OCI-LY3 (cell line): ENCODE data around the gene CAMTA1.

Experiments used
- CTCF ChIP-seq: fragments of 200-600, 300-600 bp; sonication (generic); IDR thresholded peaks from 2 replicates; pipeline ENCODE4 v1.5.1; 2014; ENCODE audit warnings: antibody characterized with exemption, low read length, low read depth
- EZH2phosphoT487 ChIP-seq: fragments of 200-600 bp; shearing (Covaris generic); IDR thresholded peaks from 2 replicates; pipeline ENCODE4 v1.6.1; 2018; ENCODE audit warnings: antibody characterized with exemption, mixed run types, low read depth

- TF ChIP-seq CTCF (no peak), EZH2phosphoT487 (no peak)
Observed at GRCh38 chr1:7508052-7508933, 723.0 kb downstream of the CAMTA1 start.
